ENCODE measurements around the gene CARNS1. TPM values are rescaled to one million over a fixed set of nuclear protein-coding genes. Genes with fewer than 3 reads are reported as not detected.

The CARNS1 gene
- total and polyA plus RNA-seq, 10 of the 15 experiments (the other 5 are each of a cell fraction or from before 2014, with no cell fraction given) = 0.02 to 0.14 (median 0.10) TPM; not detected in 3

- Histone ChIP-seq H3K4me2 (ENCODE audit: control insufficient read depth, insufficient read depth) (peak overlapping the region; percentile 91), H3K27ac (ENCODE audit: control insufficient read depth, insufficient read depth) (no peak overlapping the region; the same call in 1 of the 2 replicates), H3K36me3 (ENCODE audit: control insufficient read depth in 2 of 2, insufficient read depth in 2 of 2, low read length in 1 of 2) (no peaks in the 10 kb centered on the region), H3K79me2 (ENCODE audit: control insufficient read depth, insufficient read depth, low read length) (no peaks in the 10 kb centered on the region), H3K9ac (ENCODE audit: control insufficient read depth, insufficient read depth, low read length) (peak overlapping the region; percentile 21; the same call in 1 of the 2 replicates), H4K20me1 (ENCODE audit: control insufficient read depth, insufficient read depth) (no peaks in the 10 kb centered on the region), H3K9me3 (replicated peaks; ENCODE audit: control insufficient read depth, insufficient read depth, low read length) (no peaks in the 10 kb centered on the region), H3K27me3 (replicated peaks in 1 of 2; ENCODE audit: control insufficient read depth in 2 of 2, insufficient read depth in 2 of 2, low read length in 1 of 2) (peaks cover 0 to 3% of the 10 kb centered on the region in 2 experiments; a peak in 2 of 4 replicates), H3K4me1 (ENCODE audit: control insufficient read depth, insufficient read depth, low read length) (peaks cover 2% of the 10 kb centered on the region; the same call in 1 of the 2 replicates), H3K4me3 (peak overlapping the region; percentile 71), H2AFZ (ENCODE audit: control insufficient read depth, low read depth, low read length) (peak overlapping the region; percentile 76)
- BruUV-seq (replicated peaks) = no TSS peak
- intact Hi-C loops (cut with micrococcal nuclease; ENCODE audit: unreplicated experiment) (no loop called here), in situ Hi-C loops (cut with MboI) (no loop called here)
- CTCF ChIA-PET = interaction anchor here (1.1 to 1.5 kb wide), 2 partner anchors 14 to 16 kb away, joined by 4 to 5 read pairs; partner anchors contain the start of gene PTPRCAP
- FAIRE-seq = peak; percentile 75
- WGBS (ENCODE audit: insufficient coverage, insufficient replicate concordance, low lambda C conversion rate, missing lambda C conversion rate) = 2% methylated on average over 47 of the region's 97 CpGs
- DNase-seq (ENCODE audit: low read depth, low spot score) = no peak
- POLR2A ChIA-PET = interaction anchor here (0.5 to 3.9 kb wide), 12 partner anchors 11 to 676 kb away, joined by 3 to 28 read pairs (median 5); partner anchors contain the start of genes PPP1CA, PTPRCAP and TBC1D10C
- RAD21 ChIA-PET (ENCODE audit: unreplicated experiment) = interaction anchor here (0.9 to 2.4 kb wide), 6 partner anchors 15 to 67 kb away, joined by 3 to 8 read pairs (median 4); partner anchors contain the start of genes POLD4, PPP1CA and RAD9A
- ATAC-seq = peak; percentile 94
- SMC1A ChIA-PET (ENCODE audit: uncharacterized antibody, unreplicated experiment) = interaction anchor here (0.6 to 1.5 kb wide), 7 partner anchors 8 to 69 kb away, joined by 3 to 7 read pairs (median 3); partner anchors contain the start of gene TBC1D10C
- TF ChIP-seq BACH1 (IDR thresholded peaks at IDR 0.05; ENCODE audit: borderline replicate concordance) = peak; percentile 59; the same call in 1 of the 2 replicates
- no peak for TF ChIP-seq JUND (IDR thresholded peaks at IDR 0.05; ENCODE audit: low read depth, low read length)
- no peak for TF ChIP-seq IRF3 (IDR thresholded peaks at IDR 0.05)
- no peak for TF ChIP-seq FOS (IDR thresholded peaks at IDR 0.05; ENCODE audit: borderline replicate concordance, extremely low read depth, insufficient read length)
- no peak for TF ChIP-seq ATF7 (IDR thresholded peaks at IDR 0.05; ENCODE audit: low read depth)
- peak; percentile 15 for TF ChIP-seq SP1 (IDR thresholded peaks at IDR 0.05; ENCODE audit: low read depth, low read length)
- TF ChIP-seq CREB1 (IDR thresholded peaks at IDR 0.05; ENCODE audit: low read depth) = 0 out of 2 replicates have a peak, but pooled peaks have one; percentile 36
- TF ChIP-seq SREBF2 (IDR thresholded peaks at IDR 0.05; ENCODE audit: low read length) = no peak
- peak; percentile 88 for TF ChIP-seq NKRF (conservative IDR thresholded peaks at IDR 0.05)
- TF ChIP-seq CREM (IDR thresholded peaks at IDR 0.05; ENCODE audit: low read depth) = no peak
- peak; percentile 75; the same call in 1 of the 2 replicates for TF ChIP-seq MXI1 (IDR thresholded peaks at IDR 0.05; ENCODE audit: low read depth, low read length)
- peak; percentile 80; the same call in 1 of the 2 replicates for TF ChIP-seq RB1 (IDR thresholded peaks at IDR 0.05; ENCODE audit: borderline replicate concordance)
- TF ChIP-seq ZNF687 (IDR thresholded peaks at IDR 0.05) = peak; percentile 90
- TF ChIP-seq ZNF24 (IDR thresholded peaks at IDR 0.05) = 0 out of 2 replicates have a peak, but pooled peaks have one; percentile 41
- TF ChIP-seq GATAD2B (conservative IDR thresholded peaks at IDR 0.05; ENCODE audit: low read depth) = peak; percentile 91
- peak; percentile 35; the same call in 1 of the 2 replicates for TF ChIP-seq MAX (IDR thresholded peaks at IDR 0.05; ENCODE audit: low read depth, low read length)
Measured at GRCh38 chr11:67420646-67421429, 5.4 kb downstream of the CARNS1 start.
